HepG2 (cell line): ENCODE measurements around the gene RRP9. TPM values are rescaled to one million over a fixed set of nuclear protein-coding genes. Genes with fewer than 3 reads are reported as not detected.
A peak's percentile ranks its signal among the peaks of the same experiment; 100 is the strongest.

Source experiments
- HMG20A ChIP-seq: IDR thresholded peaks from 2 replicates; pipeline ENCODE4 v1.6.1; 2016; ENCODE audit warnings: borderline replicate concordance
- IRX3 ChIP-seq: sonication (generic); formaldehyde crosslinking; IDR thresholded peaks from 2 replicates; pipeline ENCODE4 v1.8.1; 2023; ENCODE audit warnings: mild to moderate bottlenecking, low read depth, missing genetic modification reagents, borderline replicate concordance
- PAXIP1 ChIP-seq: sonication (generic); formaldehyde crosslinking; conservative IDR thresholded peaks from 2 replicates; pipeline ENCODE4 v1.4.0; 2020; ENCODE audit warnings: mild to moderate bottlenecking, missing genetic modification reagents, moderate library complexity
- SAP130 ChIP-seq: IDR thresholded peaks from 2 replicates; pipeline ENCODE4 v1.6.1; 2016; ENCODE audit warnings: low read depth
- SNAPC4 ChIP-seq: sonication (generic); formaldehyde crosslinking; IDR thresholded peaks from 2 replicates; pipeline ENCODE4 v1.4.0; 2020; ENCODE audit warnings: mild to moderate bottlenecking, missing genetic modification reagents
- STAG1 ChIP-seq: sonication (generic); formaldehyde crosslinking; IDR thresholded peaks from 2 replicates; pipeline ENCODE4 v1.4.0; 2020; ENCODE audit warnings: missing genetic modification reagents
- ZBTB33 ChIP-seq: sonication (generic); formaldehyde crosslinking; IDR thresholded peaks from 2 replicates; pipeline ENCODE4 v1.4.0; 2020; ENCODE audit warnings: missing genetic modification reagents
- ZFP41 ChIP-seq: sonication (generic); formaldehyde crosslinking; IDR thresholded peaks from 2 replicates; pipeline ENCODE4 v1.4.0; 2020; ENCODE audit warnings: mild to moderate bottlenecking, missing genetic modification reagents, borderline replicate concordance
- ZNF224 ChIP-seq: sonication (generic); formaldehyde crosslinking; IDR thresholded peaks from 2 replicates; pipeline ENCODE4 v1.5.0; 2020; ENCODE audit warnings: mild to moderate bottlenecking, missing genetic modification reagents
- ZNF513 ChIP-seq: sonication (generic); formaldehyde crosslinking; conservative IDR thresholded peaks from 2 replicates; pipeline ENCODE4 v1.5.0; 2020; ENCODE audit warnings: missing genetic modification reagents
- ZNF704 ChIP-seq: sonication (generic); formaldehyde crosslinking; IDR thresholded peaks from 2 replicates; pipeline ENCODE4 v1.8.1; 2023; ENCODE audit warnings: mild to moderate bottlenecking, inconsistent platforms, moderate library complexity, missing genetic modification reagents, borderline replicate concordance
- ZNF720 ChIP-seq: sonication (generic); formaldehyde crosslinking; IDR thresholded peaks from 2 replicates; pipeline ENCODE4 v1.4.0; 2020; ENCODE audit warnings: missing genetic modification reagents
- polyA plus RNA-seq, 8 experiments: library from polyadenylated mRNA; depleted of rRNA in 3 of 8; stranded (reverse) in 7 of 8; unstranded in 1 of 8; fragments of >200 nt; fragmentation: Illumina TruSeq in 4 of 8; extraction: Trizol in 4 of 8; gene quantifications; 2 replicates each; pipeline versions ENCODE4 v1.2.1 to v1.2.3, GENCODE V29; 2011 to 2016; ENCODE audit warnings: low read depth in 4 of 8, missing spikeins in 1 of 8, mixed read lengths in 1 of 8; ENCODE audit not compliant: insufficient read depth in 1 of 8
- total RNA-seq, 5 experiments: library from RNA; depleted of rRNA; stranded (reverse); fragments of >200 nt; fragmentation: Illumina TruSeq; extraction: Trizol; gene quantifications; 2 replicates each; pipeline ENCODE4 v1.2.3, GENCODE V29; 2016; ENCODE audit warnings: low read depth in 1 of 5

RRP9 gene
- total and polyA plus RNA-seq, 2 of the 13 experiments (the other 11 are each of a cell fraction or from before 2014, with no cell fraction given), result 14.8 to 44.0 TPM

DNA sequence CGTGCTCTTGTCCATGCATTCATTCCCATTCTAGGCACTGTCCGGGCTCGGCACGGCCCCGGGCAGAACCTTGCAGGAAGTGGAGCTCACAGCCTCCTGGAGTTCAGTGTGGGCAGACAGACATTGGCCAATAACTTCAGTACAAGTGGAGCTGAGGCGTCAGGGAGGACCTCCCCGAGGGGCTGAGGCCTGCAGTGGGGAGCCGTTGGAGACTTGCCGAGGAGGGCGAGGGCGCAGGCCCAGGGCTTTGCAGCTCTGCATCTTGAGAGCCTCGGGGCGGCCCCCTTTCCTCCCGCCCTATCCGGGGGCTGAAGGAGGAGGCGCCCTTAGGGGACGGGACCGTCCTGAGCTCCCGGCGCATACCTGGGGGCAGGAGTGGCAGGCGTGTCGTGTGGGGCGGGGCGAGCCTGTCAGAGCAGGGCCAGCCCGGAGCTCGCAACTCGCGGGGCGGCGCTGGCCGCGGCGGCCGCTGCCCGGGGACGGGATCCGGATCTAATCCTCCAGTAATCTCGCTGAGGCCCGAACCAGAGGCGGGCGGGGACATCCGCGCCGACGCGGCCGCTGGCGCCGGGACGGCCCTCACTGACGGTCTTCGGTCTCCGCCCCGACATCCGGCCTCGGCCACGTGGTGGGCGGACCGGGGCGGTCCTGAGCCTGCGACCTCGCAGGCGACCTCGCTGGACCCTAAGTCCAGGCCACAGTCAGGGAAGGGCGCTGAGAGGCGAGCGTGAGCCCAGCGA lies 41.3 kb upstream of the RRP9 start, which contains the start of gene ACY1 (continued):
- TF ChIP-seq STAG1 (CRISPR knock-in tag), result no peak; the same call in 1 of the 2 replicates
- TF ChIP-seq SNAPC4 (CRISPR knock-in tag), result no peak
- TF ChIP-seq IRX3 (CRISPR knock-in tag), result peak; percentile 81; the same call in 1 of the 2 replicates
- 0 out of 2 replicates have a peak, but pooled peaks have one; percentile 30 for TF ChIP-seq ZBTB33 (CRISPR knock-in tag)
- peak; percentile 83 for TF ChIP-seq PAXIP1 (CRISPR knock-in tag)
- TF ChIP-seq ZNF704, result peak; percentile 70; the same call in 1 of the 2 replicates
- TF ChIP-seq SAP130 (CRISPR knock-in tag), result peak; percentile 95
- TF ChIP-seq HMG20A, result peak; percentile 58; the same call in 1 of the 2 replicates
- no peak for TF ChIP-seq ZNF513 (CRISPR knock-in tag)
- 0 out of 2 replicates have a peak, but pooled peaks have one; percentile 76 for TF ChIP-seq ZFP41 (CRISPR knock-in tag)
- peak; percentile 74 for TF ChIP-seq ZNF224 (CRISPR knock-in tag)
- no peak for TF ChIP-seq ZNF720
